Measurements from ENCODE around the gene ITPR3. TPM values are rescaled to one million over a fixed set of nuclear protein-coding genes. Genes with fewer than 3 reads are reported as not detected.
A peak's percentile ranks its signal among the peaks of the same experiment; 100 is the strongest.

Gene ITPR3
- polyA plus RNA-seq, 1 donor (not counting 4 experiments of a cell fraction or from before 2014, with no cell fraction given) = 43.3 TPM

GRCh38 chr6:33694977-33695376 is 73.9 kb downstream of the ITPR3 start:
- H3K9me1 ChIP-seq (ENCODE audit: control insufficient read depth, extremely low read depth, insufficient read depth, low read length) = no peaks in the 10 kb centered on the region
- H2AFZ ChIP-seq (ENCODE audit: control insufficient read depth, low read length) = no peak overlapping the region
- TF ChIP-seq CTCF (optimal IDR thresholded peaks at IDR 0.05 in 1 of 3, IDR thresholded peaks at IDR 0.05 in 1 of 3, conservative IDR thresholded peaks at IDR 0.05 in 1 of 3; ENCODE audit: extremely low read depth in 1 of 3, insufficient read depth in 2 of 3, low read length in 3 of 3) = no peak
- no peak for TF ChIP-seq EZH2 (IDR thresholded peaks at IDR 0.05; ENCODE audit: low read length)
- H3K4me1 ChIP-seq (ENCODE audit: control insufficient read depth, extremely low read depth, insufficient read depth, low read length) = peaks cover 55% of the 10 kb centered on the region
- DNase-seq (ENCODE audit: low read depth, low spot score) (no peak), FAIRE-seq (no peak)
- no peaks in the 10 kb centered on the region for H3K9me3 ChIP-seq (ENCODE audit: control insufficient read depth, low read depth, low read length)
- dilution Hi-C loops (cut with MboI; ENCODE audit: extremely low pct_ligation_motif_present, low sequenced_read_pairs) = no loop called here
- H3K27ac ChIP-seq (ENCODE audit: control insufficient read depth, insufficient read depth, low read length) = peak overlapping the region; percentile 89
- peak overlapping the region; percentile 67 for H3K9ac ChIP-seq (ENCODE audit: control insufficient read depth, extremely low read depth, insufficient read depth, low read length)
- H3K27me3 ChIP-seq (ENCODE audit: control insufficient read depth, extremely low read depth, insufficient read depth, low read length) = no peaks in the 10 kb centered on the region
- no peaks in the 10 kb centered on the region for H3K79me2 ChIP-seq (ENCODE audit: control insufficient read depth, insufficient read depth, low read length)
- H4K20me1 ChIP-seq (ENCODE audit: control insufficient read depth, extremely low read depth, insufficient read depth, low read length) = peaks cover 6% of the 10 kb centered on the region
- H3K4me2 ChIP-seq (ENCODE audit: control insufficient read depth, extremely low read depth, insufficient read depth, low read depth, low read length) = peak overlapping the region; percentile 25
- peaks cover 51 to 70% of the 10 kb centered on the region in 2 experiments for H3K36me3 ChIP-seq (ENCODE audit: control insufficient read depth in 2 of 2, extremely low read depth in 1 of 2, insufficient read depth in 2 of 2, low read length in 2 of 2)
- no peak overlapping the region for H3K4me3 ChIP-seq (ENCODE audit: control insufficient read depth in 2 of 3, extremely low read depth in 1 of 3, insufficient read depth in 2 of 3, low read depth in 1 of 3, low read length in 3 of 3)

- DNase-seq (ENCODE audit: low read depth, low spot score) = no peak
- H3K9me3 ChIP-seq (ENCODE audit: control insufficient read depth, low read depth, low read length) = no peaks in the 10 kb centered on the region
- no peak for FAIRE-seq
- TF ChIP-seq CTCF (optimal IDR thresholded peaks at IDR 0.05 in 1 of 3, IDR thresholded peaks at IDR 0.05 in 1 of 3, conservative IDR thresholded peaks at IDR 0.05 in 1 of 3; ENCODE audit: extremely low read depth in 1 of 3, insufficient read depth in 2 of 3, low read length in 3 of 3) = no peak
- H3K4me2 ChIP-seq (ENCODE audit: control insufficient read depth, extremely low read depth, insufficient read depth, low read depth, low read length) = no peak overlapping the region
- no peaks in the 10 kb centered on the region for H3K9me1 ChIP-seq (ENCODE audit: control insufficient read depth, extremely low read depth, insufficient read depth, low read length)
- dilution Hi-C loops (cut with MboI; ENCODE audit: extremely low pct_ligation_motif_present, low sequenced_read_pairs) = no loop called here
- H3K4me3 ChIP-seq (ENCODE audit: control insufficient read depth in 2 of 3, extremely low read depth in 1 of 3, insufficient read depth in 2 of 3, low read depth in 1 of 3, low read length in 3 of 3) = no peak overlapping the region
- peaks cover 6% of the 10 kb centered on the region for H4K20me1 ChIP-seq (ENCODE audit: control insufficient read depth, extremely low read depth, insufficient read depth, low read length)
- peaks cover 59% of the 10 kb centered on the region for H3K4me1 ChIP-seq (ENCODE audit: control insufficient read depth, extremely low read depth, insufficient read depth, low read length)
- no peaks in the 10 kb centered on the region for H3K27me3 ChIP-seq (ENCODE audit: control insufficient read depth, extremely low read depth, insufficient read depth, low read length)
- H3K9ac ChIP-seq (ENCODE audit: control insufficient read depth, extremely low read depth, insufficient read depth, low read length) = peak overlapping the region; percentile 67
- H3K27ac ChIP-seq (ENCODE audit: control insufficient read depth, insufficient read depth, low read length) = peak overlapping the region; percentile 89
- H3K79me2 ChIP-seq (ENCODE audit: control insufficient read depth, insufficient read depth, low read length) = no peaks in the 10 kb centered on the region
- H3K36me3 ChIP-seq (ENCODE audit: control insufficient read depth in 2 of 2, extremely low read depth in 1 of 2, insufficient read depth in 2 of 2, low read length in 2 of 2) = peaks cover 50 to 69% of the 10 kb centered on the region in 2 experiments
- no peak overlapping the region for H2AFZ ChIP-seq (ENCODE audit: control insufficient read depth, low read length)
Measured at GRCh38 chr6:33695451-33695887, 74.3 kb downstream of the ITPR3 start.

Data from keratinocyte (primary cell).